GM23248 (cell line): Measurements from ENCODE around the gene FAM32A. TPM values are rescaled to one million over a fixed set of nuclear protein-coding genes. Genes with fewer than 3 reads are reported as not detected.

Source experiments
- DNase-seq: peaks from one replicate; pipeline ENCODE4 v3.0.0-alpha.2; 2015
- H2AFZ ChIP-seq: fragments of 200-600 bp; sonication (generic); 2 replicates; pipeline ENCODE4 v1.6.1; 2016; ENCODE audit warnings: antibody characterized with exemption
- H3F3A ChIP-seq: fragments of 200-600 bp; sonication (generic); 2 replicates; pipeline ENCODE4 v1.6.1; 2016; ENCODE audit warnings: mild to moderate bottlenecking, antibody characterized with exemption, mixed run types; ENCODE audit not compliant: insufficient read depth
- H3K27ac ChIP-seq: fragments of 200-600 bp; sonication (generic); 2 replicates; pipeline ENCODE4 v1.5.1; 2016; ENCODE audit warnings: mild to moderate bottlenecking
- H3K27me3 ChIP-seq: fragments of 200-600 bp; sonication (generic); replicated peaks from 2 replicates; pipeline ENCODE4 v1.6.1; 2016; ENCODE audit warnings: mild to moderate bottlenecking; ENCODE audit not compliant: insufficient read depth
- H3K36me3 ChIP-seq: fragments of 200-600 bp; sonication (generic); 2 replicates; pipeline ENCODE4 v1.6.1; 2016; ENCODE audit warnings: low read depth, mild to moderate bottlenecking
- H3K4me1 ChIP-seq: fragments of 200-600 bp; sonication (generic); 2 replicates; pipeline ENCODE4 v1.6.1; 2016; ENCODE audit warnings: mild to moderate bottlenecking; ENCODE audit not compliant: insufficient read depth
- H3K4me2 ChIP-seq: fragments of 200-600 bp; sonication (generic); one replicate; pipeline ENCODE4 v1.6.1; 2016; ENCODE audit warnings: mild to moderate bottlenecking; ENCODE audit not compliant: unreplicated experiment
- H3K4me3 ChIP-seq: fragments of 200-600 bp; sonication (generic); 2 replicates; pipeline ENCODE4 v1.5.1; 2016; ENCODE audit warnings: mild to moderate bottlenecking
- H3K79me2 ChIP-seq: fragments of 200-600 bp; sonication (generic); 2 replicates; pipeline ENCODE4 v1.6.1; 2016; ENCODE audit warnings: mild to moderate bottlenecking; ENCODE audit not compliant: insufficient read depth
- H3K9ac ChIP-seq: fragments of 200-600 bp; sonication (generic); 2 replicates; pipeline ENCODE4 v1.6.1; 2016; ENCODE audit warnings: mild to moderate bottlenecking
- H3K9me2 ChIP-seq: fragments of 200-600 bp; sonication (generic); 2 replicates; pipeline ENCODE4 v1.6.1; 2016; ENCODE audit warnings: mixed run types, mild to moderate bottlenecking, moderate library complexity; ENCODE audit not compliant: insufficient read depth
- H3K9me3 ChIP-seq: fragments of 200-600 bp; sonication (generic); one replicate; pipeline ENCODE4 v1.6.1; 2017; ENCODE audit warnings: low read depth
- H4K20me1 ChIP-seq: fragments of 200-600 bp; sonication (generic); 2 replicates; pipeline ENCODE4 v1.6.0; 2016; ENCODE audit not compliant: insufficient read depth
- EZH2 ChIP-seq: fragments of 200-600 bp; sonication (generic); IDR thresholded peaks from 2 replicates; pipeline ENCODE4 v1.6.1; 2018; ENCODE audit warnings: antibody characterized with exemption, mild to moderate bottlenecking; ENCODE audit not compliant: insufficient read depth, poor library complexity, severe bottlenecking
- EZH2phosphoT487 ChIP-seq: fragments of 200-600 bp; sonication (generic); IDR thresholded peaks from 2 replicates; pipeline ENCODE4 v1.6.1; 2018; ENCODE audit warnings: antibody characterized with exemption, moderate library complexity, mild to moderate bottlenecking, low read depth; ENCODE audit not compliant: insufficient read depth
- WGBS, 2 experiments: methylation state at CpG; one replicate each; pipeline ENCODE4 v1.1.6; 2015 to 2017; ENCODE audit warnings: low lambda C conversion rate in 2 of 2, low coverage in 1 of 2; ENCODE audit errors: missing lambda C conversion rate in 2 of 2; 5-methylcytosine and 5-hydroxymethylcytosine counted together
- in situ Hi-C: fragments of 300-500 bp; cut with MboI; formaldehyde crosslinking; loops from 2 replicates; pipeline ENCODE4 v1.15.0; 2020
- polyA plus RNA-seq: library from polyadenylated mRNA; unstranded; fragments of >200 nt; fragmentation: Nextera tagmentation; extraction: Ambion mirVana; gene quantifications from 2 replicates; pipeline ENCODE4 v1.2.1, GENCODE V29; 2016
- total RNA-seq: library from RNA; depleted of rRNA; stranded (reverse); fragments of >200 nt; shearing (Covaris generic); gene quantifications from 2 replicates; pipeline ENCODE4 v1.2.3, GENCODE V29; 2014

The FAM32A gene
- total and polyA plus RNA-seq, 2 experiments from 2014 or later, result 114 to 126 TPM

GRCh38 chr19:16190198-16190597 lies 5.0 kb downstream of the FAM32A start:
- H4K20me1 ChIP-seq, result no peaks in the 10 kb centered on the region
- H3F3A ChIP-seq, result peaks cover 8% of the 10 kb centered on the region
- no peak overlapping the region for H3K9ac ChIP-seq
- peaks cover 13% of the 10 kb centered on the region; the same call in 1 of the 2 replicates for H3K36me3 ChIP-seq
- no peak for TF ChIP-seq EZH2
- TF ChIP-seq EZH2phosphoT487, result no peak
- no peaks in the 10 kb centered on the region for H3K9me3 ChIP-seq
- peaks cover 8% of the 10 kb centered on the region; the same call in 1 of the 2 replicates for H3K4me1 ChIP-seq
- H3K27me3 ChIP-seq, result no peaks in the 10 kb centered on the region
- H3K27ac ChIP-seq, result no peak overlapping the region
- peaks cover 39% of the 10 kb centered on the region for H3K79me2 ChIP-seq
- in situ Hi-C loops, result loop anchor here (25.0 kb wide), 1 partner anchor 553 kb away; the partner anchor contains the start of gene CYP4F3
- H3K9me2 ChIP-seq, result no peaks in the 10 kb centered on the region
- no peak overlapping the region for H3K4me2 ChIP-seq
- no peak for DNase-seq
- no peak overlapping the region for H2AFZ ChIP-seq
- WGBS, 2 experiments, result 84 to 86% methylated on average over 6 of the region's 6 CpGs
- no peak overlapping the region for H3K4me3 ChIP-seq

GRCh38 chr19:16190736-16191135 lies 5.5 kb downstream of the FAM32A start:
- TF ChIP-seq EZH2 (no peak), EZH2phosphoT487 (no peak)
- H3K9me2 ChIP-seq, result no peaks in the 10 kb centered on the region
- no peak overlapping the region for H3K9ac ChIP-seq
- DNase-seq, result no peak
- no peak overlapping the region for H3K27ac ChIP-seq
- in situ Hi-C loops, result loop anchor here (25.0 kb wide), 1 partner anchor 553 kb away; the partner anchor contains the start of gene CYP4F3
- H3K4me2 ChIP-seq, result no peak overlapping the region
- no peaks in the 10 kb centered on the region for H3K9me3 ChIP-seq
- H3K79me2 ChIP-seq, result peaks cover 35% of the 10 kb centered on the region
- 87 to 89% methylated on average over 10 of the region's 10 CpGs for WGBS, 2 experiments
- H2AFZ ChIP-seq, result no peak overlapping the region
- peaks cover 13% of the 10 kb centered on the region; the same call in 1 of the 2 replicates for H3K36me3 ChIP-seq
- peaks cover 13% of the 10 kb centered on the region for H3K4me1 ChIP-seq
- H3F3A ChIP-seq, result peaks cover 13% of the 10 kb centered on the region
- H4K20me1 ChIP-seq, result no peaks in the 10 kb centered on the region
- H3K27me3 ChIP-seq, result no peaks in the 10 kb centered on the region
- H3K4me3 ChIP-seq, result no peak overlapping the region

- Histone ChIP-seq H3K79me2 (peaks cover 28% of the 10 kb centered on the region), H3K9me3 (no peaks in the 10 kb centered on the region), H3K9ac (no peak overlapping the region), H3K9me2 (no peaks in the 10 kb centered on the region), H2AFZ (no peak overlapping the region), H3K27ac (no peak overlapping the region), H3F3A (peaks cover 19% of the 10 kb centered on the region), H3K4me2 (no peak overlapping the region), H3K27me3 (no peaks in the 10 kb centered on the region), H3K36me3 (peaks cover 13% of the 10 kb centered on the region; the same call in 1 of the 2 replicates), H3K4me1 (peaks cover 15% of the 10 kb centered on the region), H3K4me3 (no peak overlapping the region), H4K20me1 (no peaks in the 10 kb centered on the region)
- TF ChIP-seq EZH2phosphoT487 (no peak), EZH2 (no peak)
- 72 to 75% methylated on average over 16 of the region's 16 CpGs for WGBS, 2 experiments
- in situ Hi-C loops, result loop anchor here (25.0 kb wide), 1 partner anchor 554 kb away; the partner anchor contains the start of gene CYP4F3
- no peak for DNase-seq
Observed at GRCh38 chr19:16191216-16191908, 6.2 kb downstream of the FAM32A start.

GRCh38 chr19:16193466-16193865 lies 8.3 kb downstream of the FAM32A start:
- Histone ChIP-seq H3K4me2 (no peak overlapping the region), H3K79me2 (peaks cover 13% of the 10 kb centered on the region)
- in situ Hi-C loops, result loop anchor here (25.0 kb wide), 1 partner anchor 556 kb away; the partner anchor contains the start of gene CYP4F3

More at GRCh38 chr19:16193466-16193865, 8.3 kb downstream of the FAM32A start:
- Histone ChIP-seq H3K4me1 (peaks cover 17% of the 10 kb centered on the region), H3K4me3 (no peak overlapping the region), H2AFZ (no peak overlapping the region), H3K9me3 (no peaks in the 10 kb centered on the region), H3F3A (peaks cover 31% of the 10 kb centered on the region), H3K9me2 (no peaks in the 10 kb centered on the region), H3K9ac (no peak overlapping the region), H3K36me3 (peaks cover 13% of the 10 kb centered on the region; the same call in 1 of the 2 replicates), H3K27me3 (no peaks in the 10 kb centered on the region), H4K20me1 (no peaks in the 10 kb centered on the region), H3K27ac (no peak overlapping the region)
- no peak for TF ChIP-seq EZH2phosphoT487
- TF ChIP-seq EZH2, result no peak
- no peak for DNase-seq
- WGBS, 2 experiments, result 88 to 91% methylated on average over 10 of the region's 10 CpGs
